ENCODE data around the gene SOX1. TPM values are rescaled to one million over a fixed set of nuclear protein-coding genes. Genes with fewer than 3 reads are reported as not detected.

Gene SOX1
- total RNA-seq, 1 donor from 2014 or later: not detected

DNA sequence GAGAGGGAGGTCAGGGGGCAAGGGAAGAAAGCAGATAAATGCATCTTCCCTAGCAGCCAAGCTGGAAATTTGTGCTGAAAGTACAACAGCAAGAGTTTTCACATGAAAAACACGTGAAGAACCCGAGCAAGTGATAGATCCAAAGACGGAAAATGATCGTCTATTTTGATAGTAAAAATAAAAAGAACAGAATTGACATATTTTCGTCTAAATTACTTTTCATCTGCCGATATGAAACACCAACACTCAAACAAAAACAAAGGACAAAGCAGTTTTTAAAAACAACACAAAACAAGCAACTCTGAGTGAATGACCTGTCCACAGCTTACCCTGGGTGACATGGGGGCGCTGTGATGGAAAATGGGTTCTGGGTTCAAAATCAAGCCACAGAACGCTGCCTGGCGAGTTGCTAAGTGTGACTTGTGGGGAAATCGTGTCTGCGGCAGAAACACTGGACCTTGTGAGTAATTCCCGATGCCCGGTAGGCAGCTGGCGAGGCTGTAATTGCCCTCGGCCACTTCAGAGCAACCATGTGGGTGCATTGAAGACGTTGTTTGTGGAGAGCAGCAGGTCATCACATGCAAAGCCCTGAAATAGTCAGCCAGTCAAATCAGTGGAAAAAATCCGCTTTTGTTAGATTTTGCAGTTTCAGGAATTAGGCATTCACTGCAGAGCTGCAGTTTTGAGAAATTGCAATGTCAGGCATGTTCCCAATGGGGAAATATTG, 7.4 kb downstream of the SOX1 start:
- Histone ChIP-seq H3K4me1 (no peaks in the 10 kb centered on the region), H3K27me3 (peaks cover 100% of the 10 kb centered on the region), H3K4me3 (no peak overlapping the region), H3K27ac (no peak overlapping the region), H3K9me3 (no peaks in the 10 kb centered on the region), H3K36me3 (no peaks in the 10 kb centered on the region)
- TF ChIP-seq, protein P1, sequence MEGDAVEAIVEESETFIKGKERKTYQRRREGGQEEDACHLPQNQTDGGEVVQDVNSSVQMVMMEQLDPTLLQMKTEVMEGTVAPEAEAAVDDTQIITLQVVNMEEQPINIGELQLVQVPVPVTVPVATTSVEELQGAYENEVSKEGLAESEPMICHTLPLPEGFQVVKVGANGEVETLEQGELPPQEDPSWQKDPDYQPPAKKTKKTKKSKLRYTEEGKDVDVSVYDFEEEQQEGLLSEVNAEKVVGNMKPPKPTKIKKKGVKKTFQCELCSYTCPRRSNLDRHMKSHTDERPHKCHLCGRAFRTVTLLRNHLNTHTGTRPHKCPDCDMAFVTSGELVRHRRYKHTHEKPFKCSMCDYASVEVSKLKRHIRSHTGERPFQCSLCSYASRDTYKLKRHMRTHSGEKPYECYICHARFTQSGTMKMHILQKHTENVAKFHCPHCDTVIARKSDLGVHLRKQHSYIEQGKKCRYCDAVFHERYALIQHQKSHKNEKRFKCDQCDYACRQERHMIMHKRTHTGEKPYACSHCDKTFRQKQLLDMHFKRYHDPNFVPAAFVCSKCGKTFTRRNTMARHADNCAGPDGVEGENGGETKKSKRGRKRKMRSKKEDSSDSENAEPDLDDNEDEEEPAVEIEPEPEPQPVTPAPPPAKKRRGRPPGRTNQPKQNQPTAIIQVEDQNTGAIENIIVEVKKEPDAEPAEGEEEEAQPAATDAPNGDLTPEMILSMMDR (IDR thresholded peaks at IDR 0.05): no peak
- no peak for ATAC-seq
- DNase-seq: no peak
- intact Hi-C loops (cut with DNase I): no loop called here

DNA sequence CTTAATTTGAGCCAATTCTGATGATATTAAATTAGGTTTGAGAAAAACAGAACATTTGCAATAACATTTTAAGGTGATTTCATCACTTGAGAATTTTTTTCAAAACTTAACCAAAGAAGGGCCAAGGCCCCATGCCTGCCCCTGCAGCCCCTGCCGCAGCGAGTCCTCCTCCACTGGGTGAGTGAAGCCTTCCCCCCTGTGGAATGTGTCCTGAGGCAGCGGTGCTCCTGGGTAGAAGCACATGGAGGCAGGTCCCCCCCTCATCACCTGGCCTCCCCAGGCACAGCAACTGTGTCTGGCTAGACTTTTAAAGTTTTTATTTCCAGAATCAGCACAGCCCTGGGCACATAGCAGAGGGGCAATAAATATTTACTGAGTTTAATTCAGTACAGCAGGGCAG, 10.8 kb downstream of the SOX1 start:
- Histone ChIP-seq H3K9me3 (no peaks in the 10 kb centered on the region), H3K4me3 (no peak overlapping the region), H3K27ac (no peak overlapping the region), H3K4me1 (no peaks in the 10 kb centered on the region), H3K36me3 (no peaks in the 10 kb centered on the region), H3K27me3 (peaks cover 77% of the 10 kb centered on the region)
- intact Hi-C loops (cut with DNase I): no loop called here
- ATAC-seq: no peak
- no peak for DNase-seq
- TF ChIP-seq, protein P1 (IDR thresholded peaks at IDR 0.05): no peak

DNA sequence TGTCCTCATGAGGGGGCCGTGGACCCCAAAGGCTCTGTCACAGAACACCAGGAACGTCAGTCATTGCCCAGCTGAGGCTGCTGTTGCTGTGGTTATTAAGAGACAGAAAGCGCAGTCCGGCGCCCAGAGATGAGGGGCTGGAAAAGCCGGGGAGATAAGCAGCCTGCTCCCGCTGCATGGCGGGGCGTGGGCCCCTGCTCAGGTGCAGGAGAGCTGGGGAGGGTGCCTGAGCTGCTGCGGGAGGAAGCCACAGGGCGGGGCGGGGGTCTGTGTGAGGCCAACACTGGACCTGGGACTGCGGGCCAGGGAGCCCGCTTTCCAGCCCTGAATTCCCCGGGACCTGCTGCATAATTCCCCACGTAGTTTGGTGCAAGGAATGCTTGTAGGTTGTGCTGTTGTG, 11.3 kb downstream of the SOX1 start:
- ATAC-seq (no peak), DNase-seq (no peak)
- intact Hi-C loops (cut with DNase I): no loop called here
- Histone ChIP-seq H3K27me3 (peaks cover 72% of the 10 kb centered on the region), H3K9me3 (peaks cover under 1% of the 10 kb centered on the region), H3K4me1 (no peaks in the 10 kb centered on the region), H3K4me3 (no peak overlapping the region), H3K36me3 (no peaks in the 10 kb centered on the region), H3K27ac (no peak overlapping the region)
- TF ChIP-seq, protein P1 (IDR thresholded peaks at IDR 0.05): no peak

DNA sequence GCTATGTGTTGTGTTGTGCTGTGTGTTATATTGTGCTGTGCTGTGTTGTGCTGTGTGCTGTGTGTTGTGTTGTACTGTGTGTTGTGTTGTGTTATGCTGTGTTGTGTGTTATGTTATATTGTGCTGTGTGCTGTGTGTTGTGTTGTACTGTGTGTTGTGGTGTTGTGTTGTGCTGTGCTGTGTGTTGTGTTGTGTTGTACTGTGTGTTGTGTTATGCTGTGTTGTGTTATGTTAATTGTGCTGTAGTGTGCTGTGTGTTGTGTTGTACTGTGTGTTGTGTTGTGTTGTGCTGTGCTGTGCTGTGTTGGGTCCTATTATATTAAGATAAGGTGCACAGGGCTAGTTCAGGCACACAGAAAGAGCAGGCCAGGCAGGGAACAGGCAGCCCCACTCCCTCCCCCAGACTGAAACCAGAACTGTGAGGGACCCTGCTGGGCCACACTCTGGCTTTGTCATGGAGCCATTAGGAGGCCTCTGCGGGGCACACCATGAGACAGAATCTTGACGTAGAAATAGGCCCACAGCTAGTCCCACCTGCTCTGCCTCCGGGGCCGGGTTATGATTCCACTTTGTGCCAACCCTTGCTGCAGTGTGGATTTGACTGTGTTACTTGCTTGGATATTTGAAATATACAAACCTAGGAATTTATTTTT, 12.1 kb downstream of the SOX1 start:
- TF ChIP-seq, protein P1 (IDR thresholded peaks at IDR 0.05): no peak
- H3K27ac ChIP-seq: no peak overlapping the region
- H3K36me3 ChIP-seq: no peaks in the 10 kb centered on the region
- H3K27me3 ChIP-seq: peaks cover 64% of the 10 kb centered on the region
- DNase-seq: no peak
- no peaks in the 10 kb centered on the region for H3K4me1 ChIP-seq
- H3K4me3 ChIP-seq: no peak overlapping the region
- no peak for ATAC-seq
- peaks cover 8% of the 10 kb centered on the region for H3K9me3 ChIP-seq
- intact Hi-C loops (cut with DNase I): no loop called here

DNA sequence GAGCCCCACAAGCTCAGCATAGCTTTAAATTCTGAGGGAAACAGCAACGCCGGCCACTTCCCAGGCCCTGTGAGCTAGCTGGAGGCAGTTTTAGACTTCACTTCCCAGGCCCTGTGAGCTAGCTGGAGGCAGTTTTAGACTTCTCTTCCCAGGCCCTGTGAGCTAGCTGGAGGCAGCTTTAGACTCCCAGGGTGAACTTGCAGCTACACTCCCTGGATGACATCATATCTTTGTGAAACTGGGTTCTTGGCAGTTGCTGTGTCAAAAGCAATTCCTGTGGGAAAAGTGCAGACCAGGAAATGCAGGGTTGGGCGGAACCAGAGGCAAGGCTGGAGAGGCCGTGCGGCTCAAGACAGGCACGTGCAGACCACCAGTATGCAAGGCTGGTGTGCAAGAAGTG, 12.7 kb downstream of the SOX1 start:
- H3K27ac ChIP-seq: no peak overlapping the region
- no peak for DNase-seq
- peaks cover 8% of the 10 kb centered on the region for H3K9me3 ChIP-seq
- TF ChIP-seq, protein P1 (IDR thresholded peaks at IDR 0.05): no peak
- no peak for ATAC-seq
- peaks cover 57% of the 10 kb centered on the region for H3K27me3 ChIP-seq
- no peaks in the 10 kb centered on the region for H3K4me1 ChIP-seq
- H3K36me3 ChIP-seq: no peaks in the 10 kb centered on the region
- intact Hi-C loops (cut with DNase I): no loop called here
- no peak overlapping the region for H3K4me3 ChIP-seq

All from upper lobe of right lung (tissue), 1 donor.